Stimulated activated CD4-positive, alpha-beta T cell treated with anti-CD3 and anti-CD28 coated beads, Interleukin-2, amount 100 ng/mL, for 48 hours (primary cell): Measurements from ENCODE around the gene NDUFAF5.
A peak's percentile ranks its signal among the peaks of the same experiment; 100 is the strongest.
"Not testable (repeated sequence)": the region's sequence is repeated elsewhere in the genome, so short reads cannot be mapped to it uniquely, and the experiment has no call there.

Experiments used
- DNase-seq, 2 donors: peaks; one replicate each; pipeline ENCODE4 v3.0.0-alpha.2; 2020

The NDUFAF5 gene, protein sequence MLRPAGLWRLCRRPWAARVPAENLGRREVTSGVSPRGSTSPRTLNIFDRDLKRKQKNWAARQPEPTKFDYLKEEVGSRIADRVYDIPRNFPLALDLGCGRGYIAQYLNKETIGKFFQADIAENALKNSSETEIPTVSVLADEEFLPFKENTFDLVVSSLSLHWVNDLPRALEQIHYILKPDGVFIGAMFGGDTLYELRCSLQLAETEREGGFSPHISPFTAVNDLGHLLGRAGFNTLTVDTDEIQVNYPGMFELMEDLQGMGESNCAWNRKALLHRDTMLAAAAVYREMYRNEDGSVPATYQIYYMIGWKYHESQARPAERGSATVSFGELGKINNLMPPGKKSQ

DNA sequence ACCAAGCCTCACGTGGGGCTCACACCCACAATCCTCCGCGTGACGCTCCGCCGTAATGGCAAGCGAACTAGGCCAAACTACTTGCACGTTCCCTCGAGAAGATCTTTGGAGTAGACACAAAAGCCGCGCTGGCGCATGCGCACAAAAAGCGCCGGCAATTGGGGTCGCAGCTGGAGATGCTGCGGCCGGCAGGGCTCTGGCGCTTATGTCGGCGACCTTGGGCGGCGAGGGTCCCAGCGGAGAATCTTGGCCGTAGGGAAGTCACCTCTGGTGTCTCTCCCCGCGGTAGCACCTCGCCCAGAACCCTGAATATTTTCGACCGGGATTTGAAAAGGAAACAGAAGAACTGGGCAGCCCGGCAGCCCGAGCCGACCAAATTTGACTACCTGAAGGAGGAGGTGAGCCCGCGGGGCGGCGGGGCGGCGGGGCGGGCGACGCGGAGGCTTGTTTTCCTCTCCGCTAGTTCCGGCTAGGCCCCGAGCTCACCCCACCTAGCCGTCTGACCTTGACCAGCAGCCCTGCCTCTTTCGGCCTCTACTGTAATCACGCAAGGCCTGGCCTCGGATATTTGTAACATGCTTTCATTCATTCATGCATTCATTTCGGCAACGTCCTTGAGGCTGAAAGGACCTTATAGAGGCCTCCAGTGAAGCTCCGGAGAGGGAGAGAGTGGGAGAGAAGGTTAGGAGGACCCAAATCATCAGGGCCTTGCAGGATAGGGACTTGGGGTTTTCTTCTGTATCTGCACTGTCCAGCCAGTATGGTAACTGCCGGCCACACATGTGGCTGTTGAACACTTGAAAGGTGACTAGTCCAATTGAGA lies at the start of gene NDUFAF5, which contains the start of gene ESF1:
TSS of gene NDUFAF5 (plus strand) at position 136 of the 823 bp plus-strand sequence. CDS start at position 177, 41 bp downstream.
TSS of gene ESF1 (minus strand) at position 27 of the 823 bp plus-strand sequence. CDS start 1,779 bp downstream, outside the sequence.
- DNase-seq, result peak; percentile 83 to 85

DNA sequence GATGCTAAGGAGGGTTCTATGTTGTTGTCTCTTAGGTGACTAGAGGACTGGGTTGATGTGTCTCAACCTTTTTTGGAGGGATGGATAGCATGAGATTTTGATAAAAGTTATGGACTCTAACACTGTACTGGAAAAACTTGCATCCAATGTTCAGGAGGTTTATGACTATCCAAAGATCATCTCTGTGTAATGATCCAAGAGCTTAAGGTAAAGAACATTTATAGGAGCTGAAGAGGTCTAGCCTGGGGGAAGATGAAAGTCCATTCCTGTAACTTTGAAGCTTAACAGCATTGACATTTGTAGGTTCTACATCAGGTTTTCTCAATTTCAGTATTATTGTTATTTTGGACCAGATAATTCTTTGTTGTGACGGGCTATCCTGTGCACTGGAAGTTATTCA lies 49.0 kb upstream of the NDUFAF5 start:
- DNase-seq, result no peak

DNA sequence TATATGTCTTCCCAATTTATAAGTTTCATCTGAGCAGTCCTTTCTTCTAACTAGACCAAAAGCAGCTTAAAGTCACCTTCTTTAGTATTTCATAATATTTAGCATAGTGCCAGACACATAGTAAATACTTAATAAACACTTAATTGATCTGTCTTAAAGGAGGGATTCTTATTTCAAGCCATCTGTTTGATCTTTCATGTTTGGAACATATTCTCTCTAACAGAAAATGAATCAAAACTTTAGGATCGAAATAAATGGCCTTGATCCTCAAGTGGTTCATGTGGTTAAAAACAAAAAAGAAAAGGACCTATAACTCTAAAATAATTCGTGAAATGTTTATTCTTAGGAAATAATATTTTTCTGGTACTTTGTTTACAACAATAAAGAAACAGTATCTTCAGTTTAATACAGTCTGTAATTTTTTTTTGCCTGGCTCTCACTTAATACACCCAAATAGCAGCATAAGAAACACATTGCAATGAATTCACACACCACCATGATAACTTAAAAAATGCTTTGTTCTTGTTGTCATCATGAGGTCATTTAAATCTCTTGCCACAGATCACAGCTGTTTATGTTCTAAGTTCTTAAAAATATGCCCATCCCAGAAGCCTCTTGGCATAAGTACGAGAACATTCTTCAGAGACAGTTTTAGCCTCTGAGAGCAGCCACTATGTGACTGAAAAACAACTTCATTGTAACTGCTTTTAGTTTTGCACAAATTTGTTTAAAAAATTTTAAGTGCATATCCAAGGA lies 48.2 kb upstream of the NDUFAF5 start:
- DNase-seq, result no peak

DNA sequence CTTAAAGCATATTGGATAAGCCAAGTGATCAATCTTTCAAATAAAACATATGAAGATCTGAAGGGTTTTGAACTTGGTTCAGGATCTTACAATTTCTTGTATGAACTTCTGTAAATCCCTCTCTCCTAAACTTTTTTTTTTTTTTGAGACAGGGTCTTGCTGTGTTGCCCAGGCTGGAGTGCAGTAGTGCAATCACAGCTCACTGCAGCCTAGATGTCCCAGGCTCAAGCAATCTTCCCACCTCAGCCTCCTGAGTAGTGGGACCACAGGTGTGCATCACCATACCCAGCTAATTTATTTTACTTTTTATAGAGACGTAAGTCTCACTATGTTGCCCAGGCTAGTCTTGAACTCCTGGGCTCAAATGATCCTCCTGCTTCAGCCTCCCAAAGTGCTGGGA lies 46.6 kb upstream of the NDUFAF5 start:
- not testable (repeated sequence) for DNase-seq

DNA sequence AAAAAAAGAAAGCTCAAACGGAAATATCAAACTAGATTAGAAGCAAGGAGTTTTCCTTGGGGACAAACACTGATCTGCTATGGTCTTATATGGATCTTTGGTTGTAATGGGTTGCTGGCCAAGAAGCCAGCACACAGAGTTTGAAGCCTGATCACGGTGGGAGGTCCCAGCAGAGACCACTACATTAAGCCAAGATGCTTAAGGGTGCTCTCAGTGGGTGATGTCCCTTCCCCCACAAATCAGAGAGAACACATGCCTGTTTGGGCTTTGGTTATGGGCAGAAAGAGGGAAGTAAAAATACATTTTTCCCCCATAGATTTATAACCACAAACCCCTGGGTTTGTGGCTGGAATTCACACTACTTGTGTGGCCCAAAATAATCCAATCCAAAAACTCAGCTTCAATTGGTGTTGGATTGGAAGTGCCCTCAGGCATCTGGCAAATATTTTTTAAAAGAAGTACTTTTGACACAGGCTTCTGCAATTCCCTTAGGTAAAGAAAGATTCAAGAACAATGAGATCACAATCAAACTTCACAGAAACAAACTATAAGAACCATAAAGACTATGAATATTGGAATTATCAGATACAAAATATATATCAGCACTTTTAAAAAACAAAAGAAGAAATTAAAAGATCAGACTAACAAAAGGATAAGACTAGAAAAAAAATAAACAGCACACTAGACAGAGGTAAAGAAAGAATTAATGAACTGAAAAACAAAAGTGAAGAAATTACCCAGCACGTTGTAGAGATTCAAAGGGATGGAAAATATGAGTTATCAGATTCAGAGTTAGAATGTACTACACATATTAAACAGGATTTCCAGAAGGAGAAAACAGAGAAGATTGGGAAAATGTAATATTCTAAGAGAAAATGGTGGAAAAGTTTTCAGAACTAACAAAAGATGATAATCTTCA lies 44.8 kb upstream of the NDUFAF5 start:
- DNase-seq, result no peak

DNA sequence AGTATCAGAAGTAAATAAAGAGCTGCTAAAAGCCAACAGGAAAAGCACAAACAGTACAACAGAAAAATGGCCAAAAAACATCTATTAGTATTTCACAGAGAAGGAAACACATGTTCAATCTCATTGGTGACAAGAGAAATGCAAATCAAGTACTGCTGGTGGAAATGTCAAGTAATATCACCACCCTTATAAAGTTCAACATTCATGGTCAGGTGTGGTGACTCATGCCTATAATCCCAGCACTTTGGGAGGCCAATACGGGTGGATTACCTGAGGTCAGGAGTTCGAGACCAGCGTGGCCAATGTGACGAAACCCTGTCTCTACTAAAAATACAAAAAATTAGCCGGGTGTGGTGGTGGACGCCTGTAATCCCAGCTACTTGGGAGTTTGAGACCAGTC lies 42.9 kb upstream of the NDUFAF5 start:
- DNase-seq, result no peak

DNA sequence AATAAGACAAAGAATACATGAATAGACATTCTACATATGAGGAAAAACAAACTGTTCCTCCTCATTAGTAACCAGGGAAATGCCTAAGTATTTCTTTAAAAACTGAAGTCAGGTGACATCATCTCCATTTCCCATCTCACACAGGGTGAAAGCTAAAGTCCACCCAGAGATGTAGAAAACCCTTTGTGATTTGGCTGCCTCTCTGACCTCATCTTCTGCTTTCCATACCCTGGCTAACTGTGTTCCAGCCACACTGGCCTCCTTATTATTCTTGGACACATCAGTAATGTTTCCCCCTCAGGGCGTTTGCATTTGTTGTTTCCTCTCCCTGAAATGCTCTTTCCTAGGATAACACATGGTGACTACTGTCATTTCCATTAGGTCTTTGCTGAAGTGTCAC lies 40.5 kb upstream of the NDUFAF5 start:
- DNase-seq, result no peak

DNA sequence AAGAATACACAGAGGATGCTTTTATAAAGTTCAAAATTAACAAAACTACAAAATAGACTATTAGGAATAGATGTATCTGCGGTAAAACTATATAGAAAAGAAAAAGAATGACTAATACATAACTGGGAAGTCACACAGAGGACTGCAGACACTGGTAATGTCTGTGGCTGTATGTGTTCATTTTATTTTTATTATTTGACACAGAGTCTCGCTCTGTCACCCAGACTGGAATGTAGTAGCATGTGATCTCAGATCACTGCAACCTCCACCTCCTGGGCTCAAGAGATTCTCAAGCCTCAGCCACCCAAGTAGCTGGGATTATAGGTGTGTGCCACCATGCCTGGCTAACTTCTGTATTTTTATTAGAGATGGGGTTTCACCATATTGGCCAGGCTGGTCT lies 39.0 kb upstream of the NDUFAF5 start:
- no peak for DNase-seq

DNA sequence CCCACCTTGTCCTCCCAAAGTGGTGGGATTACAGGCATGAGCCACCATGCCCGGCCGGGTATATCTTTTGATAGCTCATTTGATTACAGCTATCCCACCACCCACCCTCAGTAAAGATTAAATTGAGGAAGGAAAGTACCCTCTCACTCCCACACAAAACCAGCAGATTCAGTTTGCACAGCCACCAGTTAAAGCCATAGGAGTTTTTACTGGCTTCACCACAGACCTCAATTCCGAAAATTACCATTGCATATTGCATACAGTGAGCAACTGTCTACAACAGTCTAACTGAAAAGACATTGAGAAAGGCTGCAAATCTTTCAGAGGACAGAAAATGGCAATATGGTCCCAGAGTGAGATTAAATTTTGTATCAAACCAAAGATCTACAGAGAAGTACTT lies 35.0 kb upstream of the NDUFAF5 start:
- no peak for DNase-seq

DNA sequence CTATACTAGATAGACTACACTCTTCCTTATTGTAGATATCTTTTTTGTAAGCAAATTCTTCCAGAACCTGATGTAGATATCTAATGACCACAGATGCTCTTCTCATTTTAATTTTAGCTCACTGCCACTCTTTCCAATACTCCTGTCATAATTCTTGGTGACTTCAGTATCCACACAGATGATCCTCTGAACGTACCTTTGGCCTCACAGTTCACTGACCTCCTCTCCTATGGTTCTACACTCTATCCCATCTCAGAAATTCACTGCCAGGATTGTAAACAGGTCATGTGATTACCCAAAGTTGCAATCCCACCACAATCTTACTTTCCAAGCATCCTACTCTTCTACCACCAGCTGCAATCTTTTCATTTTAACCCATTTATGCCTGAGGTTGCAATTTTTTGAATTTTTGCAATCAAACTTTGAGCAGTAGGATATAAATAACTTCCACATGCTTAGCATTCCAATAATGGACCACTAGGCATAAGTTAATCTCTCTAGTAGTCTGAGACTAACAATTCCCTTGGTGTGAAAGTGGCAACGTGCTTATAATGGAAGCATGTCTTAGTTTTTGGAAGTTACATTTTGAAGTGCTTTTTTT lies 31.3 kb upstream of the NDUFAF5 start:
- no peak for DNase-seq

DNA sequence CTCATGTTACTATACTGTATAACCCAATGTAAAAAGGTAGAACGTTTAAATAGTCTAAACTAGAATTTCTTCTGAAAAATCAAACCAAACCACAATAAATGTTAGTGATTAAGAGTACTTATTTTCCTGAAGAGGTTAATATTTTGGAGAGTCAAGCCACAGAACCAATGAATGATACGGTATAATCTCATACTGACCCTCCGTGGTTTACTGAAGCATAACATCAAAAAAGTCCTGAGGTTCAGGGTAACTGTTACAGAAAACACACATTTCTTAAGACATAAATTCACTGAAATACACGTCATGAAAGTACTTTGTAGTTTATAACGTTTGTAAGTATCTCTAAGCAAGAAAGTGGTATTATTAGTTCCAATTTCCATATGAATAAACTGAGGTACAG lies 29.0 kb upstream of the NDUFAF5 start:
- no peak for DNase-seq

DNA sequence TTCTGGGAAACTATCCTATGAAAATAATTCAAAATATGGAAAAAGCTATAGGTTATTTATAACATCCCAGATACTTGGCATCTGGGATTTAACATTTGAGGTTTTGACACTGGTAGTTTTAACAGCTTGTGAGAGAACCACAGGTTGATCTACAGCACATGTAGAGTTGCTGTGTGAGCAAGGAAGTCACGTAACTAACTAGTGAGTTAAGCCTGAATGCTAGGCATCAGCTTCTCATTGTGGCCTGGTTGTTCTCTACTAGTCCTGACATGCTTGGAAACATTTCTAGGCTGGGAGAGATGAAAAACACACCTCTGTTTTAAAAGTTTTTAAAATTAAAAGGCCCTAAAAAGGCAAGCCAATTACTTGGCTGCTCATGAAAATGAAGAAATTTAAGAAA lies 28.3 kb upstream of the NDUFAF5 start:
- DNase-seq, result no peak

DNA sequence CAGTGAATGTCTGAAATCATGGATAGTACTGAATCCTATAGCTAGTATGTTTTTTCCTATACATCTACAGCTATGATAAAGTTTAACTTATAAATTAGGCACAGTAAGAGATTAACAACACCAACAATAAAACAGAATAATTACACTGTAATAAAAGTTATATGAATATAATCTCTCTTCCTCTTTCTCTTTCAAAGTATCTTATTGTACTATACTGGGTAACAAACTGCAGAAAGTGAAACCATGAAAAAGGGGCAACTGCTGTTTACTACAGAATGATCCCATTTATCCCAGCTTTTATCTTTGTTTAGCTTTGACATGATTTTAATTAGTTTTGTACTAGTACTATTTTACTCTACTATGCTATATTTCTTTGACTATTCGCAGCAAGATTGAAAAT lies 25.9 kb upstream of the NDUFAF5 start:
- no peak for DNase-seq

DNA sequence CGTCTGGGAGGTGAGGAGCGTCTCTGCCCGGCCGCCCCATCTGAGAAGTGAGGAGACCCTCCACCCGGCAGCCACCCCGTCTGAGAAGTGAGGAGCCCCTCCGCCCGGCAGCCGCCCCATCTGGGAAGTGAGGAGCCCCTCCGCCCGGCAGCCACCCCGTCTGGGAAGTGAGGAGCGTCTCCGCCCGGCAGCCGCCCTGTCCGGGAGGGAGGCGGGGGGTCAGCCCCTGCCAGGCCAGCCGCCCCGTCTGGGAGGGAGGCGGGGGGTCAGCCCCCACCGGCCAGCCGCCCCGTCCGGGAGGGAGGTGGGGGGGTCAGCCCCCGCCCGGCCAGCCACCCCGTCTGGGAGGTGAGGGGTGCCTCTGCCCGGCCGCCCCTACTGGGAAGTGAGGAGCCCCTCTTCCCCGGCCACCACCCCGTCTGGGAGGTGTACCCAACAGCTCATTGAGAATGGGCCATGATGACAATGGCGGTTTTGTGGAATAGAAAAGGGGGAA lies 24.3 kb upstream of the NDUFAF5 start:
- not testable (repeated sequence) for DNase-seq

DNA sequence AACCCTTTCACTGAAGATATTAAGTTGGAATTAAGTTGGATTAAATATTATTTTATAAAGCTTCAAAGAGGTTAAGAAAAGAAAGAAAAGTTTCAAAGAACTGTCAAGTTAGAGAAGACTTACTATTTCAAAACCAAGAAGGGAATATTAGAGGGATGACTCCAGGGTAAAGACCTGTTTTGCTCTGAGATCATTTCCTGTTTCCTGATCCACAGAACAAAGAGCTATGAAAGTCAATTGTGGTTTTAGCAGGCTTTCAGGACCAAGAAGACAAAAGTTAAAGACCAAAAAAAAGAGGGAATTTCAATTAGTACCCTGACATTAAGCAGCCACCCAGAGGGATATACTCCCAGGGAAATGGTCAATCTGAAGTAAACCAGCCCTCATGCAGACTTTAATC lies 19.5 kb upstream of the NDUFAF5 start:
- no peak for DNase-seq

DNA sequence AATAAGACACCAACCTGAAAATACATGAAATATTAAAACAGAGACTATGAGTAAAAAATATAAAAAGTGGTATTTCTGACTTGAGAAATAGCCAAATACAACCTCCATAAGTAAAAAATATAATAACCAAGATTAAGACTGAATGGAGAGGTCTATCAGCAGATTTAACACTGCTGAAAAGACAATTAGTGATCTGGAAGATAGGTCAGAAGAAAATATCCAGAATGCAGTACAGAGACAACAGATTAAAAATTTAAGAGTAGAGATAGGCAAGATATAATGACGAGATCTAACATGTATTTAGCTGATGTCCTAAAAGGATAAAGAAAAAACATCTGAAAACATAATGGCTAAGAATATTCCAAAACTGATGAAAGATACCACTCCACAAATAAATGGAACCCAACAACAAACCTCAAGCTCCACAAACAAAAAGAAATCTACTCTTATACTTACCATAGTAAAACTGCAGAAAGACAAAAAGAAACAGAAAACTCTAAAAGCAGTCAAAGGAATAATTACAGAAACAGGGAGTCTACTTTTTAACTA lies 18.9 kb upstream of the NDUFAF5 start:
- no peak for DNase-seq

DNA sequence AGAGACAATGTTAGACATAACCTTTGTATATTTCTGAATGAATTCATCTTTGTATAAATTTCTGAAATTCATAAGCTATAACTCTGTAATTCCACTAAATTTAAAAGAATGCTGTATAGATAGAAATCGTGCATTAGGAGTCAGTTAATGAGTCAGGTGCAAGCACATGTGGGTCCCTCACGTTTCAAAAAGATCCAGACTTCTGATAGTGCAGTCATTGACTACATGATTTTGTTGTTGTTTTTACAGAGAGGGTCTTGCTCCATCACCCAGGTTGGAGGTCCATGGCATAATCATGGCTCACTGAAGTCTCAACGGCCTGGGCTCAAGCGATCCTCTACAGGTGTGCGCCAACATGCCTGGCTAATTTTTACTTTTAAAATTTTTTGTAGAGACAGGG lies 14.7 kb upstream of the NDUFAF5 start:
- DNase-seq, result no peak

DNA sequence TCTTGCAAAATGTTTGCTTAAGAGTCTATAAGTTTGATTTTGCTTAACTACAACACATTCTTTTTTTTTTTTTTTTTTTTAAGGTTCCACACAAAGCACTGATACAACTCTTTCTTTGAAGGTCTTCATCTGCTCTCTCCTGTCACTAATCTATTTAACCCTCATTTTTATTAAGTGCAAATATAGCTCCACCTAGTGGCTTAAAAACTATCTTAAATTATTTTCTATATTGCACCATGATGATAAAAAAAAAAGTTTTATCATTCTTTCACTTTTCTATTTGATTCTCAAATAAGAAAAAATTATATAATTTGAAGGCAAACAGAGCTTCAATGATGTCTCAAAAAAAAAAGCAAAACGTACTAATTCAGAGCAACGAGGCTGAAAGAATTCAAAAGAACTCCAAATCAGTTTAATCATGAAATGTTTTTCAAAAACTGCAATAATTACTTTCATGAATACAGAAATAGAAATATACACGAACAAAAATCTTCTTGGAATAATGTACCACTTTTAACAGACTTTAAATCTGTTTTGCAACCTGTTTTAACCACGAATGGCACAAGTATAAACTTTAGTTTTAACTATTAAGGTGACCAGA lies 12.9 kb upstream of the NDUFAF5 start:
- DNase-seq, result no peak

DNA sequence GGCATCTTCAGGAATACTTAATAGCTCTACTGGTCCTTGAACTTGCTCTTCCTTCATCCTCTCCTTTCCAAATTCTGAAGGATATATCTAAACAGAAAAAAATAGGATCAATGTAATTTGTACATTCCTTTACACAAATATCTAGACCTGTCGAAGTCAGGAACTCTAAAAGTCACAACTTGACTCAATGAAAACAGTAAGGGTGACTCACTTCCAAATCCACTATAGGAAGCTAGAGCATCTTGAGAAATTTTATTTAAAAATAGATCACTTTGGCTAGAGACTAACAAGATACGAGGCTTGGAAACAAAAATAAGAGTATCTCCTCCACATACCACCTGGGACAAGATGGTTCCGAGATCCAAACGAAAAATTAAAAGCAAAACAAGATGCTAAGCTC lies 12.3 kb upstream of the NDUFAF5 start:
- no peak for DNase-seq

DNA sequence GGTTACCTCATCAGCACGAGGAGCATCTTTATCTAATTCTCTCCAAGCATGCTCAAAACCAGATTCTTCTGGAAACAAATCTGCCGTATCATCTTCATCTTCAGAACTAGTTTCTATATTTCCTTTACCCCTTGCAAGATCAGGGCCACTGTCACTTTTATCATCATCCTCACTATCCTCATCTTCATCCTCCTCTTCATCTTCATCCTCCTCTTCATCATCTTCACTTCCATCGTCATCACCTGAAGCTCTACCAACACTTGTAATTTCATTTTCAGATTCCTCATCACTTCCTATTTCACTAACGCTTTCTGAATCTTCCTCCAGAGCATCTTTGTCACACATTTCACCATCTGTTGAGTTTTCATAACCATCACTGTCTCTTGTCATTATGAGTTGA lies 9.0 kb upstream of the NDUFAF5 start:
- no peak for DNase-seq

DNA sequence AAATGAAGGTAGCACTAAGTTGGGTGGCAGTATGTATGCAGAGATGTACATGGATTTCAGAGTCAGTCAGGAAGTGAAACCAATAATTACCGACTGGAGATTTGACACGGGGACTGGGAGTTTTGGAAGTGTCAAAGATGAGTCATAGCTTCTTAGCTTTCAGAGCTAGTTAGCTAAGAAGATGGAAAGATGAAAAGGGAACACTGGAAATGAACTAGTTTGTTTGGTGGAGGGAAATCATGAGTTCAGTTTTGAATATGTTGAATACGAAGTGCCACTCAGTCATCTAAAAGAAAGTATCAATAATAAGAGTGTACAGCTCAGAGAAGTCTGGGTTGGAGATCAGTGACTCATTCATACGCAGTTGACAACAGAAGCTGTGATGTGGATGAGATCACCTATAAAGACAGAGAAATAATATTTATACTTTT lies 7.6 kb upstream of the NDUFAF5 start:
- DNase-seq, result no peak
